Measurements from ENCODE around the gene CNEP1R1. TPM values are rescaled to one million over a fixed set of nuclear protein-coding genes. Genes with fewer than 3 reads are reported as not detected.

The CNEP1R1 gene
- total RNA-seq, 2 experiments from 2014 or later = 19.9 to 24.1 TPM

DNA sequence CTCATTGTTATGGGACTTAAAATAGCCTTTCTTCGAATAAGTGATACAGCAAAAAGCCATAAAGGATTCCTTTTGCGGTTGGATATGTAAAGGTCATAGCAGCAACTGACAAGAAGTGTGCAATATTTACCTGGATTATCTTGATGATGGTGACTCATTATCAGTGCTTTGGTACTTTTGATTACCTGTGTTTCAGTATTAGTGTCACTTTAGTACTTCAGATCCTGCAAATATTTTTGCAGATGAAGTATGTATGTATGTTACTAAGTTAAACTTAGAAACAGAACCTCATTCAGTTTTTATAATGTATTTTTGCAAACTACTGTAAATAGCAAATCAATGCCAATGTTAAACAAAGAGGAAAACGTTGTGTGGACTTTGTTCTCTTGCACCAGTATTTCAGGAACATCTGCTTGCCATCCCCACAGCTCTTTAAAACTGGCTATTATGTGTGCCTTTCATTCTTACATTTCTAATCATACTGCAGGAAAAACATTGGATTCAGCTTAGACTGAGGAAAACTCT, 10.5 kb downstream of the CNEP1R1 start:
- no peaks in the 10 kb centered on the region for H3K9me2 ChIP-seq (ENCODE audit: insufficient read depth, low read length)
- no peak overlapping the region for H3K27ac ChIP-seq (ENCODE audit: low read depth, low read length, poor library complexity, severe bottlenecking)
- peaks cover 6% of the 10 kb centered on the region for H3K4me1 ChIP-seq (ENCODE audit: insufficient read depth, low read length, poor library complexity, severe bottlenecking)
- no peak overlapping the region for H3K4me2 ChIP-seq (ENCODE audit: low read length)
- H3K79me2 ChIP-seq (ENCODE audit: insufficient read depth, low read depth, low read length) = no peaks in the 10 kb centered on the region
- ChIA-PET CTCF (ENCODE audit: unreplicated experiment) (no interaction called here), POLR2A (no interaction called here)
- no peak overlapping the region for H3K4me3 ChIP-seq (ENCODE audit: low read depth, low read length, poor library complexity, severe bottlenecking)
- no TSS peak for BruUV-seq (replicated peaks)
- peaks cover 55% of the 10 kb centered on the region for H3K36me3 ChIP-seq (ENCODE audit: insufficient read depth, low read length)
- DNase-seq (ENCODE audit: low spot score) = no peak
- no peak overlapping the region for H2AFZ ChIP-seq (ENCODE audit: low read length)
- TF ChIP-seq, protein P1, sequence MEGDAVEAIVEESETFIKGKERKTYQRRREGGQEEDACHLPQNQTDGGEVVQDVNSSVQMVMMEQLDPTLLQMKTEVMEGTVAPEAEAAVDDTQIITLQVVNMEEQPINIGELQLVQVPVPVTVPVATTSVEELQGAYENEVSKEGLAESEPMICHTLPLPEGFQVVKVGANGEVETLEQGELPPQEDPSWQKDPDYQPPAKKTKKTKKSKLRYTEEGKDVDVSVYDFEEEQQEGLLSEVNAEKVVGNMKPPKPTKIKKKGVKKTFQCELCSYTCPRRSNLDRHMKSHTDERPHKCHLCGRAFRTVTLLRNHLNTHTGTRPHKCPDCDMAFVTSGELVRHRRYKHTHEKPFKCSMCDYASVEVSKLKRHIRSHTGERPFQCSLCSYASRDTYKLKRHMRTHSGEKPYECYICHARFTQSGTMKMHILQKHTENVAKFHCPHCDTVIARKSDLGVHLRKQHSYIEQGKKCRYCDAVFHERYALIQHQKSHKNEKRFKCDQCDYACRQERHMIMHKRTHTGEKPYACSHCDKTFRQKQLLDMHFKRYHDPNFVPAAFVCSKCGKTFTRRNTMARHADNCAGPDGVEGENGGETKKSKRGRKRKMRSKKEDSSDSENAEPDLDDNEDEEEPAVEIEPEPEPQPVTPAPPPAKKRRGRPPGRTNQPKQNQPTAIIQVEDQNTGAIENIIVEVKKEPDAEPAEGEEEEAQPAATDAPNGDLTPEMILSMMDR (conservative IDR thresholded peaks at IDR 0.05; ENCODE audit: low read length) = no peak
- no peak for TF ChIP-seq EZH2phosphoT487 (IDR thresholded peaks at IDR 0.05; ENCODE audit: borderline replicate concordance, low read depth, low read length)
- H3K9me3 ChIP-seq (ENCODE audit: low read length) = no peaks in the 10 kb centered on the region
- H4K20me1 ChIP-seq (ENCODE audit: insufficient read depth, low read length) = no peaks in the 10 kb centered on the region
- intact Hi-C loops (cut with micrococcal nuclease; ENCODE audit: unreplicated experiment) = no loop called here

- Histone ChIP-seq H3K9me2 (ENCODE audit: insufficient read depth, low read length) (no peaks in the 10 kb centered on the region), H3K9me3 (ENCODE audit: low read length) (no peaks in the 10 kb centered on the region), H3K79me2 (ENCODE audit: insufficient read depth, low read depth, low read length) (no peaks in the 10 kb centered on the region), H4K20me1 (ENCODE audit: insufficient read depth, low read length) (no peaks in the 10 kb centered on the region), H3K4me2 (ENCODE audit: low read length) (no peak overlapping the region), H2AFZ (ENCODE audit: low read length) (no peak overlapping the region), H3K36me3 (ENCODE audit: insufficient read depth, low read length) (peaks cover 46% of the 10 kb centered on the region), H3K4me1 (ENCODE audit: insufficient read depth, low read length, poor library complexity, severe bottlenecking) (peaks cover 6% of the 10 kb centered on the region), H3K4me3 (ENCODE audit: low read depth, low read length, poor library complexity, severe bottlenecking) (no peak overlapping the region), H3K27ac (ENCODE audit: low read depth, low read length, poor library complexity, severe bottlenecking) (no peak overlapping the region)
- no peak for DNase-seq (ENCODE audit: low spot score)
- intact Hi-C loops (cut with micrococcal nuclease; ENCODE audit: unreplicated experiment) = no loop called here
- ChIA-PET POLR2A (interaction anchor here (0.6 to 1.9 kb wide), 3 partner anchors 9 to 11 kb away, joined by 3 to 7 read pairs (median 5); partner anchors contain the start of gene CNEP1R1), CTCF (ENCODE audit: unreplicated experiment) (no interaction called here)
- BruUV-seq (replicated peaks) = no TSS peak
- no peak for TF ChIP-seq EZH2phosphoT487 (IDR thresholded peaks at IDR 0.05; ENCODE audit: borderline replicate concordance, low read depth, low read length)
- TF ChIP-seq, protein P1 (conservative IDR thresholded peaks at IDR 0.05; ENCODE audit: low read length) = no peak
Observed at GRCh38 chr16:50036426-50036825, 11.4 kb downstream of the CNEP1R1 start.

GRCh38 chr16:50037662-50038220, 12.7 kb downstream of the CNEP1R1 start:
- no peaks in the 10 kb centered on the region for H3K79me2 ChIP-seq (ENCODE audit: insufficient read depth, low read depth, low read length)
- no peaks in the 10 kb centered on the region for H3K9me3 ChIP-seq (ENCODE audit: low read length)
- ChIA-PET POLR2A (interaction anchor here (0.7 to 1.9 kb wide), 5 partner anchors 9 to 30 kb away, joined by 3 to 11 read pairs (median 4); partner anchors contain the start of gene CNEP1R1), CTCF (ENCODE audit: unreplicated experiment) (no interaction called here)
- no peak overlapping the region for H3K4me3 ChIP-seq (ENCODE audit: low read depth, low read length, poor library complexity, severe bottlenecking)
- H3K27ac ChIP-seq (ENCODE audit: low read depth, low read length, poor library complexity, severe bottlenecking) = no peak overlapping the region
- H3K9me2 ChIP-seq (ENCODE audit: insufficient read depth, low read length) = no peaks in the 10 kb centered on the region
- intact Hi-C loops (cut with micrococcal nuclease; ENCODE audit: unreplicated experiment) = no loop called here
- H3K4me2 ChIP-seq (ENCODE audit: low read length) = no peak overlapping the region
- peaks cover 34% of the 10 kb centered on the region for H3K36me3 ChIP-seq (ENCODE audit: insufficient read depth, low read length)
- DNase-seq (ENCODE audit: low spot score) = no peak
- TF ChIP-seq EZH2phosphoT487 (IDR thresholded peaks at IDR 0.05; ENCODE audit: borderline replicate concordance, low read depth, low read length) = no peak
- TF ChIP-seq, protein P1 (conservative IDR thresholded peaks at IDR 0.05; ENCODE audit: low read length) = no peak
- H4K20me1 ChIP-seq (ENCODE audit: insufficient read depth, low read length) = no peaks in the 10 kb centered on the region
- H2AFZ ChIP-seq (ENCODE audit: low read length) = no peak overlapping the region
- H3K4me1 ChIP-seq (ENCODE audit: insufficient read depth, low read length, poor library complexity, severe bottlenecking) = peaks cover 6% of the 10 kb centered on the region
- no TSS peak for BruUV-seq (replicated peaks)

All from OCI-LY7 (cell line).